Hepatocyte (in vitro differentiated cells): ENCODE data around the gene INPP5D.

Source experiments
- EZH2 ChIP-seq: fragments of 200-600 bp; sonication (generic); IDR thresholded peaks from 2 replicates; pipeline ENCODE4 v1.6.1; 2016; ENCODE audit warnings: antibody characterized with exemption, mild to moderate bottlenecking, borderline replicate concordance
- EZH2phosphoT487 ChIP-seq: fragments of 200-600 bp; sonication (generic); IDR thresholded peaks from one replicate; pipeline ENCODE4 v1.6.1; 2018; ENCODE audit warnings: antibody characterized with exemption, mild to moderate bottlenecking, low read depth, moderate library complexity; ENCODE audit not compliant: unreplicated experiment, severe bottlenecking
- TF ChIP-seq, protein P1 (sequence below): fragments of 200-600 bp; sonication (generic); IDR thresholded peaks from 2 replicates; pipeline ENCODE4 v1.5.1; 2016; ENCODE audit warnings: antibody characterized with exemption, mild to moderate bottlenecking; ENCODE audit not compliant: poor library complexity

DNA sequence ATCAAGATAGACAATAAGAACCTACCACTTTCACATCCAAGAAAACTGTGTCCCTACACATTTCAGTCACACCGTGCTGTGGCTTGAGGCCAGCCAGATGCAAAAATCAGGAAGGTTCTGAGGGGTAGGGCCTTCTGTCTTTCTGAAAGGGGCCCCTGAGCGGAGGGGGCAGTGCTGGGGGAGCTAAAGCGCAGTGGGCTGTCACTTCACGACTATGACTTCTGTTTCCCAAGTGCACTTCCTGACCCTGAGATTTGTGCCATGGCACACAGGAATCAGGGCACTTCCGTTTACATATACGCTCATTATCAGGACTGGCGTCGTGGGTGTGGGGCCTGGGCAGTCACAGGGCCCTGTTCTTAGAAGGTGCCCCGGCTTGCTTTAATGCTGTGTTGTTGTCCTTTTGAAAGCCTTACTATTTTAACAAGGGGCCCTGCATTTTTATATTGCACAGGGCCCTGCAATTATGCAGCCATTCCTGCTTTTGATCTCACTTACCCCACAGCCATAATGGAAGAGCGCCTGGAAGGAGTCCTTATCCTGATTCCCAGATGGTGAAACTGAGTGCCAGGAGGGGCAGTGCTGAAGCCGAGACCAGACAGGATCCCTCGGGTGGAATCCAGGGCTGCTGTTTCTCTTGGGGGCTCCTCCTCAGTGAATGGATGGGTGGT, 47.7 kb upstream of the INPP5D start:
- TF ChIP-seq, protein P1, sequence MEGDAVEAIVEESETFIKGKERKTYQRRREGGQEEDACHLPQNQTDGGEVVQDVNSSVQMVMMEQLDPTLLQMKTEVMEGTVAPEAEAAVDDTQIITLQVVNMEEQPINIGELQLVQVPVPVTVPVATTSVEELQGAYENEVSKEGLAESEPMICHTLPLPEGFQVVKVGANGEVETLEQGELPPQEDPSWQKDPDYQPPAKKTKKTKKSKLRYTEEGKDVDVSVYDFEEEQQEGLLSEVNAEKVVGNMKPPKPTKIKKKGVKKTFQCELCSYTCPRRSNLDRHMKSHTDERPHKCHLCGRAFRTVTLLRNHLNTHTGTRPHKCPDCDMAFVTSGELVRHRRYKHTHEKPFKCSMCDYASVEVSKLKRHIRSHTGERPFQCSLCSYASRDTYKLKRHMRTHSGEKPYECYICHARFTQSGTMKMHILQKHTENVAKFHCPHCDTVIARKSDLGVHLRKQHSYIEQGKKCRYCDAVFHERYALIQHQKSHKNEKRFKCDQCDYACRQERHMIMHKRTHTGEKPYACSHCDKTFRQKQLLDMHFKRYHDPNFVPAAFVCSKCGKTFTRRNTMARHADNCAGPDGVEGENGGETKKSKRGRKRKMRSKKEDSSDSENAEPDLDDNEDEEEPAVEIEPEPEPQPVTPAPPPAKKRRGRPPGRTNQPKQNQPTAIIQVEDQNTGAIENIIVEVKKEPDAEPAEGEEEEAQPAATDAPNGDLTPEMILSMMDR, result no peak
- no peak for TF ChIP-seq EZH2
- no peak for TF ChIP-seq EZH2phosphoT487
